DLD1 (cell line): Measurements from ENCODE around the gene HAPLN2.

Experiments
- in situ Hi-C: cut with HindIII; loops from 2 replicates; pipeline ENCODE4 v1.10.0; 2017; ENCODE audit warnings: low sequenced_read_pairs

The HAPLN2 gene

GRCh38 chr1:156618853-156619581 lies at the start of gene HAPLN2:
Gene HAPLN2 (plus strand): TSS chr1:156619415. CDS start chr1:156623491, 4,076 bp downstream.
- in situ Hi-C loops, result no loop called here

GRCh38 chr1:156571261-156571852 lies 47.9 kb upstream of the HAPLN2 start:
- in situ Hi-C loops, result no loop called here

GRCh38 chr1:156571919-156572662 lies 47.1 kb upstream of the HAPLN2 start, which contains the start of gene IQGAP3:
Gene IQGAP3 (minus strand): TSS chr1:156572565. CDS start chr1:156572529, 36 bp downstream.
- in situ Hi-C loops, result no loop called here

- in situ Hi-C loops, result no loop called here
Measured at GRCh38 chr1:156572663-156573018, 46.6 kb upstream of the HAPLN2 start.

GRCh38 chr1:156574039-156574633 lies 45.1 kb upstream of the HAPLN2 start:
- in situ Hi-C loops, result no loop called here

GRCh38 chr1:156577550-156577949 lies 41.7 kb upstream of the HAPLN2 start:
- in situ Hi-C loops, result no loop called here

GRCh38 chr1:156578055-156578454 lies 41.2 kb upstream of the HAPLN2 start:
- in situ Hi-C loops, result no loop called here

GRCh38 chr1:156579472-156579871 lies 39.7 kb upstream of the HAPLN2 start, which contains the start of gene TTC24:
Gene TTC24 (plus strand): TSS chr1:156579723. CDS start chr1:156581365, 1,642 bp downstream.
- in situ Hi-C loops, result no loop called here

- in situ Hi-C loops, result loop anchor here (10.0 kb wide), 1 partner anchor 57 kb away; no protein-coding TSS in a partner anchor
Measured at GRCh38 chr1:156581661-156582387, 37.4 kb upstream of the HAPLN2 start.

GRCh38 chr1:156582388-156583017 lies 36.7 kb upstream of the HAPLN2 start:
- in situ Hi-C loops, result loop anchor here (10.0 kb wide), 1 partner anchor 58 kb away; no protein-coding TSS in a partner anchor

- in situ Hi-C loops, result loop anchor here (10.0 kb wide), 1 partner anchor 59 kb away; no protein-coding TSS in a partner anchor
Measured at GRCh38 chr1:156583821-156584622, 35.2 kb upstream of the HAPLN2 start.

GRCh38 chr1:156584813-156585212 lies 34.4 kb upstream of the HAPLN2 start:
- in situ Hi-C loops, result loop anchor here (10.0 kb wide), 1 partner anchor 60 kb away; no protein-coding TSS in a partner anchor

GRCh38 chr1:156586323-156586722 lies 32.9 kb upstream of the HAPLN2 start:
- in situ Hi-C loops, result loop anchor here (10.0 kb wide), 1 partner anchor 62 kb away; no protein-coding TSS in a partner anchor

GRCh38 chr1:156586892-156587477 lies 32.2 kb upstream of the HAPLN2 start:
- in situ Hi-C loops, result loop anchor here (10.0 kb wide), 1 partner anchor 62 kb away; no protein-coding TSS in a partner anchor

GRCh38 chr1:156587927-156588326 lies 31.3 kb upstream of the HAPLN2 start:
- in situ Hi-C loops, result loop anchor here (10.0 kb wide), 1 partner anchor 63 kb away; no protein-coding TSS in a partner anchor

- in situ Hi-C loops, result loop anchor here (10.0 kb wide), 1 partner anchor 65 kb away; no protein-coding TSS in a partner anchor
Measured at GRCh38 chr1:156589546-156589945, 29.7 kb upstream of the HAPLN2 start.

GRCh38 chr1:156590326-156591180 lies 28.7 kb upstream of the HAPLN2 start:
- in situ Hi-C loops, result no loop called here

GRCh38 chr1:156591181-156591431 lies 28.1 kb upstream of the HAPLN2 start:
- in situ Hi-C loops, result no loop called here
